ENCODE data around the gene EEF1G. TPM values are rescaled to one million over a fixed set of nuclear protein-coding genes. Genes with fewer than 3 reads are reported as not detected.

Gene EEF1G
- total and polyA plus RNA-seq, 2 of the 13 experiments (the other 11 are each of a cell fraction or from before 2014, with no cell fraction given), result 1,787 to 2,144 TPM

DNA sequence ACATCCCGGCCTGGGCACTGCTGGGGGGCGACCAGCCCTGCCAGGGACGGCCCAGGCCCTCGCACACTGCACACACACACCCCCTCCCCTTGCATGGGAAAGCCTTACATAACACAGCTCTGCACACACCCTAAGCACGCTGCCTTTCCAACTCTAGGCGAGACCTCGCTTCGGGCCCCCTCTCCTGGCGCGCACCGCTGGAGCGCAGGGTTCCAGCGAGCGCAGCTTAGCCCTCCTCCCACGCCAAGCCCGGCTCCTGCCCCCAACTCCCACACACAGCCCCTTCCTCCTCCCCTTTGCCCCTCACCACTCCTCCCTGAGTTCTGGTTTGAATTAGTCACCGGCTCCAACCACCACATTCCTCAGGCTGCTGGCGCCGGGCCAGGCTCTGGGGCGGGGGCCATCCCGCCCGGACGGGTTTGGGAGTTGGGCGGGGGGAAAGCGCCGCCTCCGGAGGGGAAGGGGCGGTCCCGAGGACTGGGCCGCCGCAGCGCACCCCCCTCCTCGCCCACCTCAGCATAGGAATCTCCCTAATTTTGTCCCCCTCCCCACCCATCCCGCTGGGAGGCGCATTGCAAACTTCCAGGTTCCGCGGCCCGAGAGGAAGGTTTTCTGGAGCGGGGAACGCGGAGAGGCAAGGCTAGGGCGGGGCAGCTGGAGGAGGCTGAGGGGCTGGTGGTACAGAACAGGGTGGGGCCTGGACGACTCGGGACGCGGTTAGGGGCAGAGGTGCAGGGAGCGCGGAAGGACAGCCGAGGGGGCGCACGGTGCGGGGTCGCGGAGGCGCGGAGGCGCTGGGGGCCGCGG lies 28.1 kb downstream of the EEF1G start (continued):
- TF ChIP-seq, protein P1, sequence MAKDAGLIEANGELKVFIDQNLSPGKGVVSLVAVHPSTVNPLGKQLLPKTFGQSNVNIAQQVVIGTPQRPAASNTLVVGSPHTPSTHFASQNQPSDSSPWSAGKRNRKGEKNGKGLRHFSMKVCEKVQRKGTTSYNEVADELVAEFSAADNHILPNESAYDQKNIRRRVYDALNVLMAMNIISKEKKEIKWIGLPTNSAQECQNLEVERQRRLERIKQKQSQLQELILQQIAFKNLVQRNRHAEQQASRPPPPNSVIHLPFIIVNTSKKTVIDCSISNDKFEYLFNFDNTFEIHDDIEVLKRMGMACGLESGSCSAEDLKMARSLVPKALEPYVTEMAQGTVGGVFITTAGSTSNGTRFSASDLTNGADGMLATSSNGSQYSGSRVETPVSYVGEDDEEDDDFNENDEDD (CRISPR knock-in tag; IDR thresholded peaks at IDR 0.05; ENCODE audit: borderline replicate concordance), result peak; percentile 48; the same call in 1 of the 2 replicates
- TF ChIP-seq ZNF446 (CRISPR knock-in tag; IDR thresholded peaks at IDR 0.05) (peak; percentile 32; the same call in 1 of the 2 replicates), ZNF101 (CRISPR knock-in tag; IDR thresholded peaks at IDR 0.05; ENCODE audit: borderline replicate concordance, low read depth) (no peak), ZNF556 (CRISPR knock-in tag; IDR thresholded peaks at IDR 0.05; ENCODE audit: borderline replicate concordance) (no peak), ZSCAN12 (CRISPR knock-in tag; IDR thresholded peaks at IDR 0.05) (no peak), HIVEP1 (CRISPR knock-in tag; IDR thresholded peaks at IDR 0.05) (no peak), MTA1 (CRISPR knock-in tag; IDR thresholded peaks at IDR 0.05; ENCODE audit: borderline replicate concordance) (0 out of 2 replicates have a peak, but pooled peaks have one; percentile 46), ASH2L (IDR thresholded peaks at IDR 0.05; ENCODE audit: insufficient read length, low read depth, low read length) (peak; percentile 39), ZNF558 (CRISPR knock-in tag; IDR thresholded peaks at IDR 0.05; ENCODE audit: borderline replicate concordance) (no peak), SOX13 (IDR thresholded peaks at IDR 0.05) (no peak), SOX13 (CRISPR knock-in tag; conservative IDR thresholded peaks at IDR 0.05 in 1 of 2, IDR thresholded peaks at IDR 0.05 in 1 of 2) (peak; percentile 35 to 39; a peak in 1 of 4 replicates), ZNF225 (CRISPR knock-in tag; IDR thresholded peaks at IDR 0.05) (no peak), ZNF143 (CRISPR knock-in tag; IDR thresholded peaks at IDR 0.05) (peak; percentile 23; the same call in 1 of the 2 replicates), DMAP1 (CRISPR knock-in tag; IDR thresholded peaks at IDR 0.05) (peak; percentile 82), YEATS2 (CRISPR knock-in tag; IDR thresholded peaks at IDR 0.05; ENCODE audit: borderline replicate concordance) (no peak), BCLAF1 (IDR thresholded peaks at IDR 0.05) (no peak), ZNF251 (CRISPR knock-in tag; IDR thresholded peaks at IDR 0.05) (no peak), FOXA1 (IDR thresholded peaks at IDR 0.05) (no peak), FOXA1 (CRISPR knock-in tag; IDR thresholded peaks at IDR 0.05) (no peak), RARG (CRISPR knock-in tag; IDR thresholded peaks at IDR 0.05; ENCODE audit: low read depth) (no peak), PTBP1 (IDR thresholded peaks at IDR 0.05; ENCODE audit: low read depth, low read length, poor library complexity, severe bottlenecking) (no peak), ZNF34 (CRISPR knock-in tag; IDR thresholded peaks at IDR 0.05; ENCODE audit: borderline replicate concordance) (peak; percentile 31; the same call in 1 of the 2 replicates), ZNF20 (CRISPR knock-in tag; IDR thresholded peaks at IDR 0.05) (no peak)
- TF ChIP-seq, protein P2, sequence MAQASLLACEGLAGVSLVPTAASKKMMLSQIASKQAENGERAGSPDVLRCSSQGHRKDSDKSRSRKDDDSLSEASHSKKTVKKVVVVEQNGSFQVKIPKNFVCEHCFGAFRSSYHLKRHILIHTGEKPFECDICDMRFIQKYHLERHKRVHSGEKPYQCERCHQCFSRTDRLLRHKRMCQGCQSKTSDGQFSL (CRISPR knock-in tag; IDR thresholded peaks at IDR 0.05), result peak; percentile 52; the same call in 1 of the 2 replicates
- TF ChIP-seq, protein P3, sequence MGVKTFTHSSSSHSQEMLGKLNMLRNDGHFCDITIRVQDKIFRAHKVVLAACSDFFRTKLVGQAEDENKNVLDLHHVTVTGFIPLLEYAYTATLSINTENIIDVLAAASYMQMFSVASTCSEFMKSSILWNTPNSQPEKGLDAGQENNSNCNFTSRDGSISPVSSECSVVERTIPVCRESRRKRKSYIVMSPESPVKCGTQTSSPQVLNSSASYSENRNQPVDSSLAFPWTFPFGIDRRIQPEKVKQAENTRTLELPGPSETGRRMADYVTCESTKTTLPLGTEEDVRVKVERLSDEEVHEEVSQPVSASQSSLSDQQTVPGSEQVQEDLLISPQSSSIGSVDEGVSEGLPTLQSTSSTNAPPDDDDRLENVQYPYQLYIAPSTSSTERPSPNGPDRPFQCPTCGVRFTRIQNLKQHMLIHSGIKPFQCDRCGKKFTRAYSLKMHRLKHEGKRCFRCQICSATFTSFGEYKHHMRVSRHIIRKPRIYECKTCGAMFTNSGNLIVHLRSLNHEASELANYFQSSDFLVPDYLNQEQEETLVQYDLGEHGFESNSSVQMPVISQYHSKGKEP (CRISPR knock-in tag; IDR thresholded peaks at IDR 0.05), result no peak

All from HepG2 (cell line).